Left lobe of liver (tissue), 2 donors: ENCODE data around the gene SLC4A8. TPM values are rescaled to one million over a fixed set of nuclear protein-coding genes. Genes with fewer than 3 reads are reported as not detected.
"Not testable (repeated sequence)": the region's sequence is repeated elsewhere in the genome, so short reads cannot be mapped to it uniquely, and the experiment has no call there.

Source experiments
- ATAC-seq: fragments of 200-7000 bp; cut with Tn5 transposase; one replicate; pipeline ENCODE4 v1.9.1; 2020; ENCODE audit warnings: mild to moderate bottlenecking, moderate library complexity
- DNase-seq: peaks from one replicate; pipeline ENCODE4 v3.0.0-alpha.2; 2020; ENCODE audit warnings: low spot score
- total RNA-seq: library from RNA; stranded (reverse); gene quantifications from one replicate; pipeline ENCODE4 v1.2.1, GENCODE V29; 2021
- donor health status: DM: no; HTN: no; CAD: no; lungs with moderate emphysema.
- donor health status: DM: no; HTN: yes; CAD: no.

Gene SLC4A8
- total RNA-seq, 1 donor from 2014 or later = 0.35 TPM

- no peak for DNase-seq
Measured at GRCh38 chr12:51470116-51470515, 45.5 kb downstream of the SLC4A8 start.

GRCh38 chr12:51471111-51471864, 46.7 kb downstream of the SLC4A8 start:
- DNase-seq = no peak
- peak; percentile 43 for ATAC-seq

More at GRCh38 chr12:51470116-51470515, 45.5 kb downstream of the SLC4A8 start:
- no peak for ATAC-seq

- no peak for ATAC-seq
- DNase-seq = no peak
Measured at GRCh38 chr12:51472984-51473383, 48.4 kb downstream of the SLC4A8 start.

- DNase-seq (no peak), ATAC-seq (no peak)
Measured at GRCh38 chr12:51473947-51474346, 49.3 kb downstream of the SLC4A8 start.

- no peak for ATAC-seq
Measured at GRCh38 chr12:51475543-51475942, 50.9 kb downstream of the SLC4A8 start.

GRCh38 chr12:51480978-51481377, 56.3 kb downstream of the SLC4A8 start:
- DNase-seq = no peak
- ATAC-seq = no peak

More at GRCh38 chr12:51475543-51475942, 50.9 kb downstream of the SLC4A8 start:
- no peak for DNase-seq

GRCh38 chr12:51482929-51483697, 58.5 kb downstream of the SLC4A8 start:
- ATAC-seq (no peak), DNase-seq (no peak)

- DNase-seq = no peak
- no peak for ATAC-seq
Measured at GRCh38 chr12:51484119-51484518, 59.5 kb downstream of the SLC4A8 start.

- DNase-seq (no peak), ATAC-seq (no peak)
Measured at GRCh38 chr12:51488281-51488680, 63.6 kb downstream of the SLC4A8 start.

- ATAC-seq (no peak), DNase-seq (no peak)
Measured at GRCh38 chr12:51493281-51493680, 68.7 kb downstream of the SLC4A8 start.

GRCh38 chr12:51496895-51497294, 72.3 kb downstream of the SLC4A8 start:
- ATAC-seq (no peak), DNase-seq (no peak)

- no peak for ATAC-seq
Measured at GRCh38 chr12:51504851-51505250, 80.2 kb downstream of the SLC4A8 start.

GRCh38 chr12:51505360-51506105, 80.9 kb downstream of the SLC4A8 start:
- DNase-seq (no peak), ATAC-seq (no peak)

More at GRCh38 chr12:51504851-51505250, 80.2 kb downstream of the SLC4A8 start:
- no peak for DNase-seq

- ATAC-seq = no peak
- DNase-seq = no peak
Measured at GRCh38 chr12:51507178-51507577, 82.5 kb downstream of the SLC4A8 start.

GRCh38 chr12:51508285-51508684, 83.7 kb downstream of the SLC4A8 start:
- no peak for ATAC-seq

GRCh38 chr12:51511546-51512260, 87.1 kb downstream of the SLC4A8 start:
- ATAC-seq = no peak

More at GRCh38 chr12:51508285-51508684, 83.7 kb downstream of the SLC4A8 start:
- DNase-seq = no peak

GRCh38 chr12:51512438-51512837, 87.8 kb downstream of the SLC4A8 start:
- DNase-seq (no peak), ATAC-seq (no peak)

More at GRCh38 chr12:51511546-51512260, 87.1 kb downstream of the SLC4A8 start:
- no peak for DNase-seq

- not testable (repeated sequence) for ATAC-seq, DNase-seq
Measured at GRCh38 chr12:51515037-51515436, 90.4 kb downstream of the SLC4A8 start.

GRCh38 chr12:51517316-51517715, 92.7 kb downstream of the SLC4A8 start:
- ATAC-seq (no peak), DNase-seq (no peak)

GRCh38 chr12:51517800-51518199, 93.2 kb downstream of the SLC4A8 start:
- no peak for DNase-seq
- ATAC-seq = no peak

GRCh38 chr12:51519755-51520154, 95.1 kb downstream of the SLC4A8 start:
- ATAC-seq = no peak
- no peak for DNase-seq
